ENCODE results near the gene FTCD. TPM values are rescaled to one million over a fixed set of nuclear protein-coding genes. Genes with fewer than 3 reads are reported as not detected.
A peak's percentile ranks its signal among the peaks of the same experiment; 100 is the strongest.

Gene FTCD
- total RNA-seq, 1 donor from 2014 or later = 0.69 TPM

DNA sequence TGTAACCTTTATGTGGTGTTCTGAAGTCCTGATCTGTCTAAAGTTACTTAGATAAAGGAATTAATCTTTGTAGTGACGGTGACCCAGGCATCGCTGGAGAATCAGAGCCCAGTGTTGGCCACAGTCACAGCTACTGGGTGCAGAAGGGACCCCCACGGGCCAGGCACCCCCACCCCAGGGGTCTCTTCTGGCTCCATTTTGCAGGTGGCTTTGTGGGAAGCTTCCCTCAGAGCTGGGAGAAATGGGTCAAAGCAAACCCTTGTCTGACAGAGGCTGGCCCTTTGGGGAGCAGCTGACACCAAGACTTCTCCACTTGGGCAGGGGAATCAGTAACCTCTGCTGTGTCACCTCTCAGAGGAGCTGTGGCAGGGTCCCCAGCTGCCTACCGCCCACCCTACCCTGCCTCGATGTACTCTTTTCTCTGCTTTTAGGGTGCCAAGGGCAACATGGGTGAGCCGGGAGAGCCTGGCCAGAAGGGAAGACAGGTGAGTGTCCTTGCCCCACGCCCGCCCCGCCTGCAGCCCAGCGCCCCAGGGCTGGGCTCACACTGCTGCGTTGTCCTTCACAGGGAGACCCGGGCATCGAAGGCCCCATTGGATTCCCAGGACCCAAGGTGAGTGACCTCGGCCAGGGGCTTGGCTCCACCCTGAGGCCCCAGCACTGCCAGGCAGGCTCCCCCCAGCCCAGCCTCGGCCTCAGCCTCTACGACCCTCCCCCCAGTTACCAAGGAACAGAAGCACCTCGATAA is 39.8 kb downstream of the FTCD start:
- Mint-ChIP-seq H3K4me1 (no peaks in the 10 kb centered on the region), H3K4me3 (no peak overlapping the region), H3K27ac (no peak overlapping the region), H3K9me3 (no peaks in the 10 kb centered on the region), H3K27me3 (no peaks in the 10 kb centered on the region), H3K36me3 (ENCODE audit: low read depth) (no peaks in the 10 kb centered on the region)
- ATAC-seq (ENCODE audit: low read depth) (no peak), DNase-seq (peak; percentile 7)
- intact Hi-C loops (cut with micrococcal nuclease) = no loop called here
- no peak for TF ChIP-seq CTCF (IDR thresholded peaks at IDR 0.05)
- POLR2A ChIA-PET = no interaction called here
- CTCF ChIA-PET = no interaction called here

DNA sequence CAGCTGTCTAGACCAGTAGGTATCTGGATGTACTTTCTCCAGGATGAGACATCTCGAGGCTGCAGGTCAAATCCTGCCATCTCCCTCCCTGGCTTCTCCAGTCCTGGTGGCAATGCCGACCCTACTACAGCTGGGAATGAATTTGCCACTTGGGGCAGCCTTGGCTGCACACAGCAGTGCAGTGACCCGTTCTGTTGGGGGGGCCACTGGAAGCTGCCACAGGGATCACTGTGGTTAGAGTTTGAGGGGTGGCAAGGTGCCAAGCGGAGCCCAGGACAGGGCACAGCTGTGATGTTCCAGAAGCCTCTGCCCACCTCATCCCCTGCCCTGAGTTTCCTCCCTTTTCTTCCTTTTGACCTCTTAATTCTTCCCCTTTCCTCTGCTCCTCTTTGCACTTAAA is 40.4 kb downstream of the FTCD start:
- no peak overlapping the region for H3K27ac Mint-ChIP-seq
- ChIA-PET POLR2A (no interaction called here), CTCF (no interaction called here)
- no peaks in the 10 kb centered on the region for H3K4me1 Mint-ChIP-seq
- no peaks in the 10 kb centered on the region for H3K36me3 Mint-ChIP-seq (ENCODE audit: low read depth)
- no peak for TF ChIP-seq CTCF (IDR thresholded peaks at IDR 0.05)
- intact Hi-C loops (cut with micrococcal nuclease) = no loop called here
- no peak overlapping the region for H3K4me3 Mint-ChIP-seq
- DNase-seq (peak; percentile 0), ATAC-seq (ENCODE audit: low read depth) (no peak)
- no peaks in the 10 kb centered on the region for H3K9me3 Mint-ChIP-seq
- H3K27me3 Mint-ChIP-seq = no peaks in the 10 kb centered on the region

GRCh38 chr21:46113497-46114176 is 41.7 kb downstream of the FTCD start:
- ChIA-PET POLR2A (no interaction called here), CTCF (no interaction called here)
- Mint-ChIP-seq H3K4me3 (no peak overlapping the region), H3K4me1 (no peaks in the 10 kb centered on the region), H3K27me3 (no peaks in the 10 kb centered on the region), H3K27ac (peak overlapping the region; percentile 4), H3K9me3 (peaks cover under 1% of the 10 kb centered on the region), H3K36me3 (ENCODE audit: low read depth) (no peaks in the 10 kb centered on the region)
- no peak for TF ChIP-seq CTCF (IDR thresholded peaks at IDR 0.05)
- ATAC-seq (ENCODE audit: low read depth) (no peak), DNase-seq (peak; percentile 2)
- intact Hi-C loops (cut with micrococcal nuclease) = no loop called here

DNA sequence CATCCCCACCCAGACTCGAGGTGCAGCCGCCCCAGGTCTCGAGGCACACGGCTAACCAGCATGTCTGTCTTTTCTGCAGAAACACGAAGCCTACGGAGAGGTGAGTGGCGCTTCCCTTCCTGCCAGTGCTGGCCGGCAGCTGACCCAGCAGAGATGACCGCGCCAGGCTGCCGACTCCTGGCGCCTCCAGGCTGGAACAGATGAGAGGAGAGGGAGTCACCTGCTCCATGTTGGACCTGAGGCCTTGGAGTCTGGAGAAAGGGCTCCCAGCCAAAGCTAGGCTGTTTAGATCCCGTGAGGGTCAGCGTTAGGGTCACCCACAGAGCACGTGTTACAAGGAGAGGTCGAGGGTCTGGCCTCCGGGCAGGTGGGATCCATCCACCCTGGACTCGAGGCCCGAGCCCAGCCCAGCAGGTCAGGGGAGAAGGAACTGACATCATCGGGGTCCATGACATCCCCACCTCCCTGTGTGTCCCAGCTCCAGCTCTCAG is 42.6 kb downstream of the FTCD start:
- TF ChIP-seq CTCF (IDR thresholded peaks at IDR 0.05) = no peak
- no peak overlapping the region for H3K27ac Mint-ChIP-seq
- CTCF ChIA-PET = no interaction called here
- no peaks in the 10 kb centered on the region for H3K36me3 Mint-ChIP-seq (ENCODE audit: low read depth)
- no peak overlapping the region for H3K4me3 Mint-ChIP-seq
- H3K4me1 Mint-ChIP-seq = no peaks in the 10 kb centered on the region
- peak; percentile 8 for DNase-seq
- H3K27me3 Mint-ChIP-seq = no peaks in the 10 kb centered on the region
- POLR2A ChIA-PET = no interaction called here
- intact Hi-C loops (cut with micrococcal nuclease) = no loop called here
- H3K9me3 Mint-ChIP-seq = peaks cover 5% of the 10 kb centered on the region
- ATAC-seq (ENCODE audit: low read depth) = no peak

GRCh38 chr21:46111857-46112724 is 43.3 kb downstream of the FTCD start:
- DNase-seq (peak; percentile 7), ATAC-seq (ENCODE audit: low read depth) (no peak)
- Mint-ChIP-seq H3K4me3 (no peak overlapping the region), H3K4me1 (no peaks in the 10 kb centered on the region), H3K9me3 (peaks cover 7% of the 10 kb centered on the region), H3K36me3 (ENCODE audit: low read depth) (no peaks in the 10 kb centered on the region), H3K27me3 (no peaks in the 10 kb centered on the region), H3K27ac (no peak overlapping the region)
- intact Hi-C loops (cut with micrococcal nuclease) = no loop called here
- CTCF ChIA-PET = no interaction called here
- TF ChIP-seq CTCF (IDR thresholded peaks at IDR 0.05) = no peak
- POLR2A ChIA-PET = no interaction called here

Data from activated B cell treated with CpG ODN at 0.5 μM for 24 hours (primary cell).